H1 (cell line): ENCODE measurements around the gene DCLK1.

Experiments
- BACH1 ChIP-seq: IDR thresholded peaks from 2 replicates; pipeline ENCODE4 v1.6.1; 2012; ENCODE audit warnings: low read length, improper control_type of control experiment
- CHD2 ChIP-seq: IDR thresholded peaks from 2 replicates; pipeline ENCODE4 v1.6.1; 2012; ENCODE audit warnings: low read length, improper control_type of control experiment
- EP300 ChIP-seq, 2 experiments: IDR thresholded peaks; 1 replicate in 1 of 2; 2 replicates in 1 of 2; pipeline ENCODE4 v1.6.1; 2011 to 2012; ENCODE audit warnings: low read depth in 2 of 2, low read length in 2 of 2, mild to moderate bottlenecking in 2 of 2, borderline replicate concordance in 1 of 2, inconsistent platforms in 1 of 2, moderate library complexity in 1 of 2
- EZH2 ChIP-seq: fragments of 200-600 bp; sonication (generic); IDR thresholded peaks from 2 replicates; pipeline ENCODE4 v1.7.1; 2012; ENCODE audit warnings: low read depth, mild to moderate bottlenecking, moderate library complexity, low read length, inconsistent platforms; ENCODE audit not compliant: severe bottlenecking
- RAD21 ChIP-seq, 2 experiments: IDR thresholded peaks in 1 of 2; conservative IDR thresholded peaks in 1 of 2; 2 replicates each; pipeline ENCODE4 v1.6.1; 2011; ENCODE audit warnings: low read depth in 2 of 2, low read length in 2 of 2, improper control_type of control experiment in 1 of 2, inconsistent platforms in 1 of 2, mild to moderate bottlenecking in 1 of 2, moderate library complexity in 1 of 2
- RFX5 ChIP-seq: IDR thresholded peaks from 2 replicates; pipeline ENCODE4 v1.6.1; 2011; ENCODE audit warnings: low read depth, low read length, improper control_type of control experiment, borderline replicate concordance
- SP1 ChIP-seq: IDR thresholded peaks from 2 replicates; pipeline ENCODE4 v1.6.1; 2011; ENCODE audit warnings: low read depth, low read length
- TBP ChIP-seq: IDR thresholded peaks from 2 replicates; pipeline ENCODE4 v1.6.1; 2011; ENCODE audit warnings: low read depth, low read length, improper control_type of control experiment
- TF ChIP-seq, protein P1 (sequence below), 3 experiments: IDR thresholded peaks; 1 replicate in 2 of 3; 2 replicates in 1 of 3; pipeline versions ENCODE4 v1.5.1 to v1.6.1; 2011; ENCODE audit warnings: low read length in 3 of 3, mild to moderate bottlenecking in 3 of 3, inconsistent platforms in 2 of 3, low read depth in 1 of 3, moderate library complexity in 1 of 3; ENCODE audit not compliant: insufficient read depth in 1 of 3; ENCODE audit errors: control extremely low read depth in 1 of 3
- TF ChIP-seq, protein P2 (sequence below): IDR thresholded peaks from 2 replicates; pipeline ENCODE4 v1.6.1; 2011; ENCODE audit warnings: low read length, improper control_type of control experiment

DNA sequence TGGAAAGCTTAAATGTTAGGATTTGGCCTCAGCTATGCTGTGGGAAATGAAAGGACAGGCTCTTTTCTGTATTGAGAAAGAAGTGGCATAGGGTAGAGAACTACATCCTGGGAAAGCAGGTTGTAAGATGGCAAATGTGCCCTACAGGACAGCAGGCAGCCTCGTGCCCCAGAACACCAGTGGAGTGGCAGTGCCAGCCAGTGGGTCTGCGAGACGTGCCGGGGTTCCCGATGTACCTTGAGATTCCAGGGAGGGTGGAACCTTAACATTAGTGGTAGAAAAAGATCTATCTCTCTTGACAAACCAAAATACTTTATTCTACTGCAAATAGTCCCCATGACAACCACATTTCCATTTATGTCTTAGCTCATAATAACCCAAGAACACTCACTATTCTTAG, 42.7 kb downstream of the DCLK1 start:
- TF ChIP-seq RFX5, result no peak
- TF ChIP-seq EZH2, result no peak
- TF ChIP-seq, protein P1, sequence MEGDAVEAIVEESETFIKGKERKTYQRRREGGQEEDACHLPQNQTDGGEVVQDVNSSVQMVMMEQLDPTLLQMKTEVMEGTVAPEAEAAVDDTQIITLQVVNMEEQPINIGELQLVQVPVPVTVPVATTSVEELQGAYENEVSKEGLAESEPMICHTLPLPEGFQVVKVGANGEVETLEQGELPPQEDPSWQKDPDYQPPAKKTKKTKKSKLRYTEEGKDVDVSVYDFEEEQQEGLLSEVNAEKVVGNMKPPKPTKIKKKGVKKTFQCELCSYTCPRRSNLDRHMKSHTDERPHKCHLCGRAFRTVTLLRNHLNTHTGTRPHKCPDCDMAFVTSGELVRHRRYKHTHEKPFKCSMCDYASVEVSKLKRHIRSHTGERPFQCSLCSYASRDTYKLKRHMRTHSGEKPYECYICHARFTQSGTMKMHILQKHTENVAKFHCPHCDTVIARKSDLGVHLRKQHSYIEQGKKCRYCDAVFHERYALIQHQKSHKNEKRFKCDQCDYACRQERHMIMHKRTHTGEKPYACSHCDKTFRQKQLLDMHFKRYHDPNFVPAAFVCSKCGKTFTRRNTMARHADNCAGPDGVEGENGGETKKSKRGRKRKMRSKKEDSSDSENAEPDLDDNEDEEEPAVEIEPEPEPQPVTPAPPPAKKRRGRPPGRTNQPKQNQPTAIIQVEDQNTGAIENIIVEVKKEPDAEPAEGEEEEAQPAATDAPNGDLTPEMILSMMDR (IDR thresholded peaks at IDR 0.05; ENCODE audit: control extremely low read depth in 1 of 3, insufficient read depth in 1 of 3, low read depth in 1 of 3, low read length in 3 of 3), result no peak
- TF ChIP-seq EP300 (IDR thresholded peaks at IDR 0.05; ENCODE audit: borderline replicate concordance in 1 of 2, low read depth in 2 of 2, low read length in 2 of 2), result no peak
- TF ChIP-seq BACH1, result no peak
- TF ChIP-seq, protein P2, sequence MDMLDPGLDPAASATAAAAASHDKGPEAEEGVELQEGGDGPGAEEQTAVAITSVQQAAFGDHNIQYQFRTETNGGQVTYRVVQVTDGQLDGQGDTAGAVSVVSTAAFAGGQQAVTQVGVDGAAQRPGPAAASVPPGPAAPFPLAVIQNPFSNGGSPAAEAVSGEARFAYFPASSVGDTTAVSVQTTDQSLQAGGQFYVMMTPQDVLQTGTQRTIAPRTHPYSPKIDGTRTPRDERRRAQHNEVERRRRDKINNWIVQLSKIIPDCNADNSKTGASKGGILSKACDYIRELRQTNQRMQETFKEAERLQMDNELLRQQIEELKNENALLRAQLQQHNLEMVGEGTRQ, result no peak
- TF ChIP-seq SP1, result no peak
- TF ChIP-seq CHD2, result no peak
- no peak for TF ChIP-seq TBP
- TF ChIP-seq RAD21 (IDR thresholded peaks at IDR 0.05 in 1 of 2, conservative IDR thresholded peaks at IDR 0.05 in 1 of 2; ENCODE audit: low read depth in 2 of 2, low read length in 2 of 2), result no peak
